Naive thymus-derived CD8-positive, alpha-beta T cell (primary cell): Measurements from ENCODE around the gene PHGDH. TPM values are rescaled to one million over a fixed set of nuclear protein-coding genes. Genes with fewer than 3 reads are reported as not detected.
"Not testable (repeated sequence)": the region's sequence is repeated elsewhere in the genome, so short reads cannot be mapped to it uniquely, and the experiment has no call there.

ENCODE experiments used
- ATAC-seq, 2 donors: fragments of 150-1000 bp; cut with Tn5 transposase in 1 of 2; sonication (Bioruptor Pico), chemical (Tn5 transposase) in 1 of 2; 1 replicate in 1 of 2; 2 replicates in 1 of 2; pipeline ENCODE4 v1.10.0; 2021; ENCODE audit warnings: mild to moderate bottlenecking in 2 of 2, moderate library complexity in 2 of 2
- POLR2A ChIA-PET: fragments of 350-600 bp; sonication (Branson Sonifier 250); formaldehyde crosslinking; loops from one replicate; lab custom pipeline; 2021; ENCODE audit warnings: antibody characterized with exemption; lab: Charles Lee
- DNase-seq, 10 donors: peaks; one replicate each; pipeline versions ENCODE4 v3.0.0 to v3.0.0-alpha.2; 2020 to 2022
- H3K27ac Mint-ChIP-seq, 10 donors: one replicate each; pipeline ENCODE4 v1.8.0; 2020 to 2022; ENCODE audit warnings: mild to moderate bottlenecking in 10 of 10, mixed read lengths in 10 of 10, moderate library complexity in 4 of 10, inconsistent platforms in 1 of 10
- H3K27me3 Mint-ChIP-seq, 5 donors: one replicate each; pipeline ENCODE4 v1.8.0; 2021 to 2022; ENCODE audit warnings: mixed read lengths in 5 of 5
- H3K36me3 Mint-ChIP-seq, 3 donors: one replicate each; pipeline ENCODE4 v1.8.0; 2020 to 2022; ENCODE audit warnings: mixed read lengths in 3 of 3, mild to moderate bottlenecking in 2 of 3, inconsistent platforms in 1 of 3
- H3K4me1 Mint-ChIP-seq, 4 donors: one replicate each; pipeline ENCODE4 v1.8.0; 2021 to 2022; ENCODE audit warnings: mixed read lengths in 4 of 4
- H3K4me3 Mint-ChIP-seq, 10 donors: one replicate each; pipeline ENCODE4 v1.8.0; 2020 to 2022; ENCODE audit warnings: mild to moderate bottlenecking in 10 of 10, mixed read lengths in 10 of 10, moderate library complexity in 6 of 10, inconsistent platforms in 1 of 10
- H3K9me3 Mint-ChIP-seq, 9 donors: one replicate each; pipeline ENCODE4 v1.8.0; 2020 to 2022; ENCODE audit warnings: mixed read lengths in 9 of 9, mild to moderate bottlenecking in 3 of 9, inconsistent platforms in 1 of 9, moderate library complexity in 1 of 9
- polyA plus RNA-seq, 3 donors: library from polyadenylated mRNA; unstranded; fragments of 300-500 nt; fragmentation: Illumina TruSeq; gene quantifications; one replicate each; pipeline ENCODE4 v1.2.3, GENCODE V29; 2021
- total RNA-seq, 8 experiments: library from RNA in 2 of 8; stranded (reverse) in 2 of 8; gene quantifications; one replicate each; pipeline ENCODE4 v1.2.3 and lab custom pipeline; 2021 to 2026

PHGDH gene
- total and polyA plus RNA-seq, 5 experiments from 2014 or later, result 18.5 to 64.9 (median 55.9) TPM

- no peaks in the 10 kb centered on the region for H3K9me3 Mint-ChIP-seq
- no peak overlapping the region for H3K4me3 Mint-ChIP-seq
- no peak overlapping the region for H3K27ac Mint-ChIP-seq
- H3K4me1 Mint-ChIP-seq, result peaks cover 2 to 7% (median 7%) of the 10 kb centered on the region in 4 donors
- H3K36me3 Mint-ChIP-seq, result no peaks in the 10 kb centered on the region
- ATAC-seq, result no peak
- POLR2A ChIA-PET, result no interaction called here
- no peak for DNase-seq
- peaks cover 0 to 10% (median 5%) of the 10 kb centered on the region in 5 donors for H3K27me3 Mint-ChIP-seq
Measured at GRCh38 chr1:119680193-119680592, 31.5 kb upstream of the PHGDH start.

- Mint-ChIP-seq H3K36me3 (no peaks in the 10 kb centered on the region), H3K4me1 (peaks cover under 1 to 2% (median 2%) of the 10 kb centered on the region in 4 donors), H3K4me3 (no peak overlapping the region), H3K9me3 (no peaks in the 10 kb centered on the region), H3K27me3 (peaks cover 0 to 8% (median 1%) of the 10 kb centered on the region in 5 donors), H3K27ac (no peak overlapping the region)
- DNase-seq, result no peak
- POLR2A ChIA-PET, result no interaction called here
- no peak for ATAC-seq
Measured at GRCh38 chr1:119680723-119681122, 31.0 kb upstream of the PHGDH start.

GRCh38 chr1:119681560-119681959 is 30.2 kb upstream of the PHGDH start:
- POLR2A ChIA-PET, result no interaction called here
- Mint-ChIP-seq H3K27me3 (peaks cover 0 to 8% (median 0%) of the 10 kb centered on the region in 5 donors), H3K36me3 (no peaks in the 10 kb centered on the region), H3K4me3 (no peak overlapping the region), H3K9me3 (no peaks in the 10 kb centered on the region), H3K4me1 (no peaks in the 10 kb centered on the region), H3K27ac (no peak overlapping the region)
- DNase-seq (no peak), ATAC-seq (no peak)

- Mint-ChIP-seq H3K4me1 (no peaks in the 10 kb centered on the region), H3K27me3 (peaks cover 0 to 8% (median 0%) of the 10 kb centered on the region in 5 donors), H3K4me3 (no peak overlapping the region), H3K36me3 (no peaks in the 10 kb centered on the region), H3K27ac (no peak overlapping the region), H3K9me3 (no peaks in the 10 kb centered on the region)
- POLR2A ChIA-PET, result no interaction called here
- no peak for ATAC-seq
- DNase-seq, result no peak
Measured at GRCh38 chr1:119682141-119682540, 29.6 kb upstream of the PHGDH start.

GRCh38 chr1:119683893-119684292 is 27.8 kb upstream of the PHGDH start:
- Mint-ChIP-seq H3K27me3 (peaks cover 0 to 10% (median 0%) of the 10 kb centered on the region in 5 donors), H3K36me3 (no peaks in the 10 kb centered on the region), H3K9me3 (no peaks in the 10 kb centered on the region), H3K4me3 (no peak overlapping the region), H3K27ac (peak overlapping the region in 1 of 10 donors; percentile 30), H3K4me1 (no peaks in the 10 kb centered on the region)
- ATAC-seq (no peak), DNase-seq (no peak)
- POLR2A ChIA-PET, result interaction anchor here (0.7 kb wide), 1 partner anchor 156 kb away, joined by 4 read pairs; no protein-coding TSS in a partner anchor

GRCh38 chr1:119686661-119687060 is 25.1 kb upstream of the PHGDH start:
- Mint-ChIP-seq H3K27me3 (peaks cover 0 to 4% (median under 1%) of the 10 kb centered on the region in 5 donors), H3K27ac (peak overlapping the region in 1 of 10 donors; percentile 19), H3K36me3 (no peaks in the 10 kb centered on the region), H3K4me3 (no peak overlapping the region), H3K4me1 (no peaks in the 10 kb centered on the region), H3K9me3 (peaks cover 0 to 3% (median 0%) of the 10 kb centered on the region in 9 donors)
- POLR2A ChIA-PET, result no interaction called here
- DNase-seq, result no peak
- no peak for ATAC-seq

- ATAC-seq (no peak), DNase-seq (no peak)
- H3K27ac Mint-ChIP-seq, result no peak overlapping the region
- no peak overlapping the region for H3K4me3 Mint-ChIP-seq
- peaks cover 0 to 4% (median 2%) of the 10 kb centered on the region in 5 donors for H3K27me3 Mint-ChIP-seq
- H3K4me1 Mint-ChIP-seq, result no peaks in the 10 kb centered on the region
- POLR2A ChIA-PET, result no interaction called here
- H3K9me3 Mint-ChIP-seq, result peaks cover 0 to 8% (median 0%) of the 10 kb centered on the region in 9 donors
- no peaks in the 10 kb centered on the region for H3K36me3 Mint-ChIP-seq
Measured at GRCh38 chr1:119687434-119688079, 24.2 kb upstream of the PHGDH start.

- ATAC-seq (no peak), DNase-seq (no peak)
- Mint-ChIP-seq H3K36me3 (no peaks in the 10 kb centered on the region), H3K27me3 (peaks cover 1 to 6% (median 3%) of the 10 kb centered on the region in 5 donors), H3K9me3 (peaks cover 0 to 14% (median 2%) of the 10 kb centered on the region in 9 donors), H3K27ac (peak overlapping the region in 1 of 10 donors; percentile 43), H3K4me3 (no peak overlapping the region), H3K4me1 (no peaks in the 10 kb centered on the region)
- POLR2A ChIA-PET, result no interaction called here
Measured at GRCh38 chr1:119688810-119689209, 22.9 kb upstream of the PHGDH start.

- H3K27ac Mint-ChIP-seq, result no peak overlapping the region
- POLR2A ChIA-PET, result no interaction called here
- no peaks in the 10 kb centered on the region for H3K4me1 Mint-ChIP-seq
- H3K4me3 Mint-ChIP-seq, result no peak overlapping the region
- H3K9me3 Mint-ChIP-seq, result peaks cover 0 to 14% (median 2%) of the 10 kb centered on the region in 9 donors
- no peak for ATAC-seq
- no peaks in the 10 kb centered on the region for H3K36me3 Mint-ChIP-seq
- DNase-seq, result no peak
- peaks cover 4 to 11% (median 8%) of the 10 kb centered on the region in 5 donors for H3K27me3 Mint-ChIP-seq
Measured at GRCh38 chr1:119689511-119689910, 22.2 kb upstream of the PHGDH start.

GRCh38 chr1:119696863-119697262 is 14.9 kb upstream of the PHGDH start:
- peaks cover 15 to 61% (median 32%) of the 10 kb centered on the region in 5 donors for H3K27me3 Mint-ChIP-seq

GRCh38 chr1:119697598-119697997 is 14.1 kb upstream of the PHGDH start:
- Mint-ChIP-seq H3K36me3 (peaks cover 5 to 34% (median 16%) of the 10 kb centered on the region in 3 donors), H3K4me1 (no peaks in the 10 kb centered on the region), H3K9me3 (peaks cover 8 to 33% (median 20%) of the 10 kb centered on the region in 9 donors), H3K27me3 (peaks cover 18 to 61% (median 32%) of the 10 kb centered on the region in 5 donors), H3K4me3 (no peak overlapping the region), H3K27ac (no peak overlapping the region)
- ATAC-seq (no peak), DNase-seq (no peak)
- POLR2A ChIA-PET, result no interaction called here

More at GRCh38 chr1:119696863-119697262, 14.9 kb upstream of the PHGDH start:
- H3K4me3 Mint-ChIP-seq, ATAC-seq, H3K27ac Mint-ChIP-seq, H3K4me1 Mint-ChIP-seq, POLR2A ChIA-PET, DNase-seq: not testable (repeated sequence)
- H3K36me3 Mint-ChIP-seq, result peaks cover 5 to 27% (median 9%) of the 10 kb centered on the region in 3 donors
- peaks cover 6 to 30% (median 13%) of the 10 kb centered on the region in 9 donors for H3K9me3 Mint-ChIP-seq

- no peak for DNase-seq
- no peak overlapping the region for H3K4me3 Mint-ChIP-seq
- peaks cover 8 to 40% (median 24%) of the 10 kb centered on the region in 9 donors for H3K9me3 Mint-ChIP-seq
- H3K4me1 Mint-ChIP-seq, result no peaks in the 10 kb centered on the region
- H3K27ac Mint-ChIP-seq, result no peak overlapping the region
- ATAC-seq, result no peak
- H3K27me3 Mint-ChIP-seq, result peaks cover 16 to 60% (median 22%) of the 10 kb centered on the region in 5 donors
- peaks cover 5 to 40% (median 20%) of the 10 kb centered on the region in 3 donors for H3K36me3 Mint-ChIP-seq
- POLR2A ChIA-PET, result no interaction called here
Measured at GRCh38 chr1:119700326-119700725, 11.4 kb upstream of the PHGDH start.

- H3K27ac Mint-ChIP-seq, result no peak overlapping the region
Measured at GRCh38 chr1:119701659-119702058, 10.1 kb upstream of the PHGDH start.

More at GRCh38 chr1:119701659-119702058, 10.1 kb upstream of the PHGDH start:
- no peak overlapping the region for H3K4me3 Mint-ChIP-seq
- DNase-seq (no peak), ATAC-seq (no peak)
- H3K36me3 Mint-ChIP-seq, result peaks cover 5 to 40% (median 20%) of the 10 kb centered on the region in 3 donors
- peaks cover 8 to 31% (median 24%) of the 10 kb centered on the region in 9 donors for H3K9me3 Mint-ChIP-seq
- H3K27me3 Mint-ChIP-seq, result peaks cover 15 to 53% (median 25%) of the 10 kb centered on the region in 5 donors
- H3K4me1 Mint-ChIP-seq, result no peaks in the 10 kb centered on the region
- POLR2A ChIA-PET, result no interaction called here
